NCI-H774 (cell line): Measurements from ENCODE around the gene ARGLU1.

Source experiments
- DNase-seq: peaks from one replicate; lab custom pipeline; 2025; lab: John Stamatoyannopoulos, UW

ARGLU1 gene

DNA sequence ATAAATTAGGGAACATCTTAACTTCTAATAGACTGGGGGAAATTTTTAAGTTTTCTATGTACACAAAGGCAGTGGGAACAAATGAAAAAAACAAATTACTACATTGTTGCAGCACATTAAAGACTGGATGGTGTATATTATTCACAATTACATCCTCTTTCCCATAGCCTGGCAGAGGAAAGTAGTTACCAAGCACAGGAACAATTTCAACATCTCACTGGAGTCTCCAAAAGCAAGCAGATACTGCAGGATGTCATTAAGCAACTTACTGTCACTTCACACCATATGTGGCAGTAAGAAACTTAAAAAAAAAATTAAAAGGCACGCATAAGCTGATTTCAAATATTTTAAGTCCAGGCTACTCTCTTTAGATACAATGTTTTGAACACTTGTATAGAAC, 26.1 kb downstream of the ARGLU1 start:
- DNase-seq, result no peak

GRCh38 chr13:106540613-106541012, 27.3 kb downstream of the ARGLU1 start:
- DNase-seq, result no peak

GRCh38 chr13:106537521-106537920, 30.4 kb downstream of the ARGLU1 start:
- DNase-seq, result no peak

DNA sequence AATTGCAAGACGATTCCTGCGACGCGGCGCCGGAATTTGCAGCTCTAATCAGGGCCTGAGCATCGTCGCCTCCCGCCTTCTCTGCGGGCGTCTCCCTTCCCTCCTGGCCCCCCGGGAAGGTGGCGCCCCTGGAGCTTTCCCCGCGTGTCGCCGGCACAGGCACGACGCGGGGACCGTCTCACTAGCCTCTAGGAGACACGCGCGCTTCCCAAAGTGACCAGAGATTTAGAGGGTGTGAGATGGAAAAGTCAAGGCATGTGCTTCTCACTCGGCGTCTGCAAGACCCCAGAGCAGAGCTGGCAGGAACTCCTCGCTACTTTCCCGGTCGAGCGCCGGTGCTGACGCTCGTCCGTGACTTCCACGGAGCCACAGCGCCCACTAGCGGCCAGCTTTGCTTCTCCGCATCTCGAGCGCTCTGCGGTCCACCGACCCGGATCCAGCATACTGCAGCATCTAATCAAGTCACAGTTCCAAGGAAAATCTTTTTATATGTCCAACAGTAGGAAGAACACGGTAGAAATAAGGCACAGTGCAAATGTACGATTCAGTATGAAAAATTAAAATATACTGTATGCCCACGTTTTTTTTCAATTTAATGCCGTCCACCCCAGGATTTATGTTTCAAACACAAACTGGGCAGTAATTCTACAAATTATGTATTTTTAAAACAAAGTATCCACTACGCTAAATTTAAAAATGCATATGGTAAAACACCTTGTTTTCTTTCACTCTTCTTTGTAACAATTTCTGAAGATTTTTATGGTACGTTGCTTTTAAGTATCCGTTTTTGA, 31.5 kb downstream of the ARGLU1 start:
- peak; percentile 94 for DNase-seq

DNA sequence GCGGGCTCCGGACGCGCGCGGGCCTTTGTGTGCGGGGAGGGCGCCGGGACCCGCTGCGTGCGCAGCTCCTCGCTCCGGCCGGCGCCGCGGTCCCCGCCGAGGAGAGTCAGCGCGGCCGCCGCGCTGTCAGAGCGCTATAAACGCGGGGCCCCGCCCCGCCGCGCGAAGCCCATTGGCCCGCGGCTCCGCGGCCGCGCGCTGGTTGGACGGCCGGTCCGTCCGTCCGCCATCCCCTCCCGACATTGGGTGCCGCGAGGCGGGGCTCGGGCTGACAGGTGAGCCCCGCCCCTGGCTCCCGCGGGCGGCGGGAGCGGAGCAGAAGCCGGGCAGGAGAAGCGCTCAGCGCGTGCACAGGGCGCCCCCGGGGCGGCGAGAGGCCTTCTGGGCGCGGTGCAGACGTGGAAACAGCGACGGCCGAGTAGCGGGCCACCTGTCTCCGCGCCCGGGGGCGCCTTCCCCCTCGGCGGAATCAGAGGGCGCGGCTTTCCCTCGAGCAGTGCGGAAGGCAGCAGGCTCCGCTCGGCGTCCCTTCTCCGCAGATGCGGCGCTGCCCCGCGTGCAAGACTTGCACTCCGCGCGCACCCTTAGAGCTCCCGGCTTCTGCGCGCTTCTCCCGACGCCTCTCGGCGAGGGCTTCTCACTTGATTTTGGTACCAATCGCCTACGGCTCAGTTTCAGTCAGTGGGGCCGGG, 32.2 kb downstream of the ARGLU1 start, which contains the start of gene EFNB2:
Gene EFNB2 (minus strand): TSS at position 111 of the 692 bp plus-strand sequence. CDS start 698 bp downstream, outside the sequence.
- DNase-seq, result peak; percentile 100

DNA sequence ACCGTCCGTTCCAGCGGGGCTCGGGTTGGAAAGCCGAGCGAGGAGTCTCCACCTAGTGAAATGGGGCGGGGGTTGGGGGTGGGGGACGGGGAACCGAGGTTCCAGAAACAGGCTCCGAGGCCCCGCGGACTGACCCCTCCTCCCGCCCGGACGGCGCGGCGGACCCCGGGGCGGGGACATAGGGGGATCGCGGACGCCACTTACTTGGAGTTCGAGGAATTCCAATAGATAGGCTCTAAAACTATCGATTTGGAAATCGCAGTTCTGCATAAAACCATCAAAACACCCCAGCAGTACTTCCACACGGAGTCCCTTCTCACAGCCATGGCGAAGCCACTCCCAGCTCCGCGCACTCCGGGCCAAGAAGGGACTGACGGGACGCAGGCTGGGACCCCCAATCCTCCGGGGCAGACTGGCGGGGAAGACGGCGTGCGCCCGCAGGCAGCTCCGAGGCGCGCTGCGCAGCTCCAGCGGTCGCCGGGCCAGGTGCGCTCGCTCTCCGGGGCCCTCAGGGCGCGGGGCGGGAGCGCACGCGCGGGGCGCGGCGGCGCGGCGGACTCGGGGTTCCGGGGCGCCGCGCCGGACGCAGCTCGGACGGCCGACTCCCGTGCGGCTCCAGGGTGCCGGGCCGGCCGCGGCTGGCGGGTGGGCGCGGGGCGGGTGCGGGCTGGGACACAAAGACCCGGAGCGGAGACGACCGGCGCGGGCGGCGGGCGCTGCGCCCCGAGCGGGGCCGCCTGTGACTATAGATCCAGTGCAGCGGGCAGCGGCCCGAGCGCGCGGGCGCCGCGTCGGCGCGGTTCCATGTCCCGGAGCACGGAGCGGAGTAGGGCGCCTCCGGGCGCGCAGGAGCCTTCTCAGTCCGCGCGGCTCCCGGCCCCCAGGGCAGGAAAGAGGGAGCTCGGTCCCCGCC, 33.0 kb downstream of the ARGLU1 start:
- DNase-seq, result peak; percentile 42

GRCh38 chr13:106533943-106534638, 33.8 kb downstream of the ARGLU1 start:
- peak; percentile 62 for DNase-seq

DNA sequence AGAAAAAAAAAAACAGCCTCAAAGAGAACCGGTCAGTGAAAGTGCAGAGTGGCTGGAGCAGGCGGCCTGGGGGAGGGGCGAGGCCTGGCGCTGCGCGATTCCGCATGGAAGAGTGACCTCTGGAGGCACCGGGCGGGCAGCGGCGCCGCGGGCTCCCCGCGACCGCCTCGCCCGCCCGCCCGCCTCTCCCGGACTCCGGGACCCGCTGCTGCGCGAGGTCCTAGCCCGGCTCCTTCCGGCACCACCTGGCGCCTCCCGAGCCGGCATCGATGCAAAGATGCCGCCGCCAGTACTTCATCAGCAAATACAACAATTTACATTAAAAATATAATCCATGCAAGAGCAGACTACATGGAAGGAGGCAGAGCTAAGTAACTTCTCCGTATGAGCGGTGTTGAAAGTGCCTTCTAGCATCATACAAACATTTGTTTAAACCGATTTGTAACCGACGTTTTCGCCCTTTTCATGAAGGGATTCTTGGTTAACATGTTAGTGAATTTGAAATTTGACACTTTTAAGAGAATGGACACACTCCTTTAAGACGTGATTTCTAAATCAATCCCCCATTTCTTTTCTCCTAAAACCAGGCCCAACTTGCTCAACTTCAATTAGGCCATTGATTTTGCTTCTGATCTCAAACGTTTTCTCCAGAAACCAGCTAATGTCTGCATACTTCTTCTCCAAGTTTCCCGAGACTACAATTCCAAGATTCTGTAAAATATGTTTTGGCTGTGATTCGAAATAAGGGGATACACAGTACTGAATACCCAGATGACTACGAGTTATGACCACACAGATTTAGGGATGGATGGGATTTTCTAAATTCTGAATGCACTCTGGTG, 34.6 kb downstream of the ARGLU1 start:
- DNase-seq, result peak; percentile 84

DNA sequence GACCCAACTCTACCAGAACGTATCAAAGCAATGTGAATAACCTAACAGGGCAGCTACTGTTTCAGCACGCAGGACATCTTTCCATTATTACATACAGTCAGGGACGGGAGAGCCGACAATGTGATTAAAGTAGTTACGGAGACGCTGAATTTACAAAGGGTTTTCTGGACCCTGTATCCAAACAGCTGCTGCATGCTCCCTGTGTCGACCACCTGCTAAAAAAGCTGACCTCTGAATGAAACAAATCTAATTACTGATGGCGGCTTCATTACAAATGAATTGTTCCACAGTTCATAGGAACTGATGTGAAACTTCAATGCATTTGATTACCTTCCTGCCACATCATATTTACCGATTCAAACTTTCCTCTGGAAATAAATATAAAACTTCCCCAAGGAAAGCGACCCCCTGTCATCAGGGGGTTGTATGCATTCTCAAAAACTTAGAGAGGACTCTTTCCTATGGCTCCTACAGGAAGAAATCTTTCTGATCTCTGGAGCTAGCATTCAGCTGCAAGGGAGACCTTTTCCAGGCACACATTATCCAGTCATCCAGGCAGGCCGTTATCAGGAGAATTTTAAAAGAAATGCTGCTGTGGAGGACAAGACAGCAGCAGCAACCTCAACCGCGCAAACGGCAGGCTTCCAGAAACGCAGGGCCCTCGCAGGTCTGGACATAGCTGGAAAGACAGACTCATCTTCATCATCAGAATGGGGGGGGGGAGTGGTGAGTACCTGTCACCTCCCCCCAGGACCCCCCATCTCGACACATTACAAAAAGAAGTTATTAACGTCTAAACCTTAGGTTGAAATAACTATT, 35.6 kb downstream of the ARGLU1 start:
- no peak for DNase-seq

DNA sequence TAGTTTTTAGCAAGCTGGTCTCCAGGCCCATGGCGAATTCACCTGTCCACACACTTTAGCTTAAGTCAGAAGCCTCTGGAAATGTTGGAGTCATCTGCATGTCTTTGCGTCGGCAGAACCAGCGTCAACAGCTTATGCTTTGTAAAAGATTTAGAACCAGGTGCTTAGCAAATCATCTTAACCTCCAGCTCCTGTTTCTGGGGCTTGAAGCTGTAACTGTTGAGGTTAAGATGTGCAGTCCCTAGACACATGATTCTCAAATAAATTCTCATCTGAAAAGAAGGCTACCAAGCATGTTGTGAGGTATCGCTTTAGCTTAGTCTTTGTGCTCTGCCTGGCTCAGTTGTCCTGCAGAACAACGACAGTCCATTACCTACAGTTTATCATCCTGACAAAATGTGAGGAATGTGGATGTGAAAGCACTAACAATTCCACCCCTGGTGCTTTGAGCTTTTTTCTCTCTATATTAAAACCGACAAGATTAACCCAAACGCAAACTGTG, 36.9 kb downstream of the ARGLU1 start:
- no peak for DNase-seq

- no peak for DNase-seq
These were observed 37.6 kb downstream of the ARGLU1 start for GRCh38 chr13:106530171-106530851.

DNA sequence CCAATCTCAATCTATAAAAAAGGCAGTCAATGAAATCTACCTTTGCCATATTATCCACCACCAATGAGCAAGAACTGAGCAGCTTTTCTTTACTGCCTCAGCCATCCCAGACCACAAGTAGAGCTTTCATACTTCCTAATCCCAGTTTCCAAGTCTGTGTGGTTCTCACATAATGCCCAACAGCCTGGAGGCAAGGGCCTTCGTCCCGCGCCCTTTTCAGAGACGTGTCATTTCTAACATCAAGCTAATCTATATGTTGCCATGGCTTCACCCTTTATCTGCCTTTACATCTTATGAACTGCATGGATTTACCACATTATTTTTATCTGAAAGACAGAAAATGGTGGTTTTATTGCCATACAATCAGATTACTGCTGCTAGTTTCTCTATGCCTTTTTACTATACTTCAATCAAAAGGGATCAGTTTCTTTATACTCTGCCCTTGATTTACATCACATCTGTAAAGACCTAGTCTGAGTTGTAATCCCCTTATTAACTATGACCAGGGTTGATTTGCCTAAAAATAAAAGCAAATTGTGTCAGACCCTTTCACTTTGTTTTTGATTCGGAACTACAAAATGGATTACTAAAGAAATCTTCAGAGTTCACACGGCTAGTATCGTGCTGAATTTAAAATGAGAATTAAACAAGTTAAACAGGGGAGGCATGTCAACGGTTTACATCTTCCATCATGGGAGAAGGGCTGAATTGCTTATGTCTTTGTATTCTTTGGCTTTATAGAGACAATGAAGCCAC, 38.3 kb downstream of the ARGLU1 start:
- DNase-seq, result no peak

- DNase-seq, result no peak
These were observed 39.1 kb downstream of the ARGLU1 start for GRCh38 chr13:106528718-106529414.

DNA sequence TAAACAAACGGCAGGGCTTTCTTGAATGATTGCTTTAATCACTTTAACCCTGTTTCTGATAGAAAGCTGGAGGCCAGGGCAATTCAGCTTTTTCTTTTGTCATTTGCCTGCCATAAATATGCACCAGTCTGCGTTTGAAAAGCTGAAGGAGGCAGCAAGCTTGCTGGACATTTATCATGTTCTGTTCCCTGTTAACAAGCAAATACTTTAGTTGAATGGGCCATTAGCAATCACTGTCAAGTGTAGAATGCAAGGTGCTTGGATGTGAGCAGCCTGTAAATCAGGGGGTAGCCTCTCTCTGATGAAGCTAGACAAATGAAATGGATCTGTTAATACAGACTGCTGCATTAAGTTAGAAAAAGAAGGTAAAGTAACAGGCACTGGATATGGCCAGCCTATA, 40.1 kb downstream of the ARGLU1 start:
- peak; percentile 80 for DNase-seq

- DNase-seq, result no peak
These were observed 40.5 kb downstream of the ARGLU1 start for GRCh38 chr13:106527445-106527801.

GRCh38 chr13:106526738-106527444, 41.0 kb downstream of the ARGLU1 start:
- DNase-seq, result no peak

- no peak for DNase-seq
These were observed 42.1 kb downstream of the ARGLU1 start for GRCh38 chr13:106525865-106526264.
